Psoas muscle (tissue), 8 donors: Measurements from ENCODE around the gene DIRAS1. TPM values are rescaled to one million over a fixed set of nuclear protein-coding genes. Genes with fewer than 3 reads are reported as not detected.

Source experiments
- ATAC-seq, 4 donors: fragments of 200-7000 bp; cut with Tn5 transposase; one replicate each; pipeline ENCODE4 v1.9.1; 2020; ENCODE audit warnings: moderate library complexity in 3 of 4, mild to moderate bottlenecking in 2 of 4
- DNase-seq, 2 donors: peaks; one replicate each; pipeline ENCODE4 v3.0.0-alpha.2; 2020
- H3K27ac ChIP-seq: fragments of 200-600 bp; one replicate; pipeline ENCODE4 v1.8.0; 2022
- H3K27me3 ChIP-seq, 3 donors: fragments of 200-600 bp in 1 of 3; one replicate each; pipeline versions ENCODE4 v1.6.1 to v1.8.0; 2013 to 2022; ENCODE audit warnings: low read length in 2 of 3, mild to moderate bottlenecking in 2 of 3, moderate library complexity in 1 of 3; ENCODE audit not compliant: insufficient read depth in 3 of 3
- H3K36me3 ChIP-seq, 2 donors: fragments of 200-600 bp in 1 of 2; one replicate each; pipeline versions ENCODE4 v1.6.1 to v1.8.0; 2013 to 2022; ENCODE audit warnings: low read depth in 1 of 2, mild to moderate bottlenecking in 1 of 2, moderate library complexity in 1 of 2; ENCODE audit not compliant: insufficient read depth in 1 of 2
- H3K4me1 ChIP-seq: fragments of 200-600 bp; one replicate; pipeline ENCODE4 v1.8.0; 2022
- H3K4me3 ChIP-seq: fragments of 200-600 bp; one replicate; pipeline ENCODE4 v1.8.0; 2022; ENCODE audit warnings: mild to moderate bottlenecking
- H3K9me3 ChIP-seq: fragments of 200-600 bp; one replicate; pipeline ENCODE4 v1.8.0; 2022
- WGBS, 3 donors: extraction: QIAGEN DNeasy Blood & Tissue Kit; methylation state at CpG; one replicate each; pipeline versions ENCODE4 v1.1.6 to v1.1.7; 2013; 5-methylcytosine and 5-hydroxymethylcytosine counted together
- intact Hi-C, 2 donors: fragments of 100-400 bp; cut with DNase I; formaldehyde crosslinking; loops; one replicate each; pipeline versions ENCODE4 v1.11.0 to v1.14.2; 2022
- polyA plus RNA-seq, 3 donors: library from polyadenylated mRNA; stranded (reverse); fragments of 200-250 nt; gene quantifications; one replicate each; pipeline ENCODE4 v1.2.3, GENCODE V29; 2013
- total RNA-seq, 4 donors: library from RNA; stranded (reverse); fragmentation: NEBNext Ultra II Directional in 2 of 4; extraction: Animal tissue kit (Norgen Biotek cat#: 25700) in 2 of 4; gene quantifications; one replicate each; pipeline versions ENCODE4 v1.2.1 to v1.2.4, GENCODE V29; 2021 to 2023
- TF ChIP-seq, protein P1 (sequence below): fragments of 200-600 bp; IDR thresholded peaks from one replicate; pipeline ENCODE4 v1.8.0; 2022; ENCODE audit warnings: antibody characterized with exemption
- donor health status: healthy with polysubstance abuse.
- donor health status: DM: no; HTN: no; CAD: no; lungs with moderate emphysema.
- donor health status: Bipolar disorder and iron deficiency.
- donor health status: healthy.
- donor health status: DM: yes; HTN: yes; CAD: no.
- donor health status: DM: no; HTN: no; CAD: no.
- donor health status: DM: no; HTN: no; CAD: no.
- donor health status: DM: yes; HTN: yes; CAD: no.

DIRAS1 gene
- total and polyA plus RNA-seq, 7 donors = 0.13 to 29.9 (median 1.8) TPM

DNA sequence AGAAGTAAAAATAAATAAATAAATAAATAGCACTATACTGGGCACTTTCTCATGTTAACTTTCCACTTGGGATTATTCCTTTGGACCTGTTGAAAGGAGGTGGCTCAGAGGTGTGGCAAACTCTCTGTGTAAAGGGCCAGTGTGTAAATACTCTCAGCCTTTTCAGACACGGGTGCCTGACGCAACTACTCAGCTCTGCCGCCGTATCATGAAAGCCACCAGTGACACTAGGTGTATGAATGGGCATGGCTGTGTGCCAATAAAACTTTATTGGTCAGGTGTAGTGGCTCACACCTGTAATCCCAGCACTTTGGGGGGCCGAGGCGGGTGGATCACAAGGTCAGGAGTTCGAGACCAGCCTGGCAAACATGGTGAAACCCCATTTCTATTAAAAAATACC, 38.8 kb upstream of the DIRAS1 start:
- intact Hi-C loops = no loop called here
- WGBS, 3 donors = 93 to 96% (median 95%) methylated on average over 7 of the region's 7 CpGs
- no peaks in the 10 kb centered on the region for H3K4me1 ChIP-seq
- TF ChIP-seq, protein P1, sequence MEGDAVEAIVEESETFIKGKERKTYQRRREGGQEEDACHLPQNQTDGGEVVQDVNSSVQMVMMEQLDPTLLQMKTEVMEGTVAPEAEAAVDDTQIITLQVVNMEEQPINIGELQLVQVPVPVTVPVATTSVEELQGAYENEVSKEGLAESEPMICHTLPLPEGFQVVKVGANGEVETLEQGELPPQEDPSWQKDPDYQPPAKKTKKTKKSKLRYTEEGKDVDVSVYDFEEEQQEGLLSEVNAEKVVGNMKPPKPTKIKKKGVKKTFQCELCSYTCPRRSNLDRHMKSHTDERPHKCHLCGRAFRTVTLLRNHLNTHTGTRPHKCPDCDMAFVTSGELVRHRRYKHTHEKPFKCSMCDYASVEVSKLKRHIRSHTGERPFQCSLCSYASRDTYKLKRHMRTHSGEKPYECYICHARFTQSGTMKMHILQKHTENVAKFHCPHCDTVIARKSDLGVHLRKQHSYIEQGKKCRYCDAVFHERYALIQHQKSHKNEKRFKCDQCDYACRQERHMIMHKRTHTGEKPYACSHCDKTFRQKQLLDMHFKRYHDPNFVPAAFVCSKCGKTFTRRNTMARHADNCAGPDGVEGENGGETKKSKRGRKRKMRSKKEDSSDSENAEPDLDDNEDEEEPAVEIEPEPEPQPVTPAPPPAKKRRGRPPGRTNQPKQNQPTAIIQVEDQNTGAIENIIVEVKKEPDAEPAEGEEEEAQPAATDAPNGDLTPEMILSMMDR = no peak
- H3K4me3 ChIP-seq = no peak overlapping the region
- no peaks in the 10 kb centered on the region for H3K27me3 ChIP-seq
- no peaks in the 10 kb centered on the region for H3K9me3 ChIP-seq
- peaks cover 2 to 90% of the 10 kb centered on the region in 2 donors for H3K36me3 ChIP-seq
- H3K27ac ChIP-seq = no peak overlapping the region
- ATAC-seq = no peak
- DNase-seq = no peak

DNA sequence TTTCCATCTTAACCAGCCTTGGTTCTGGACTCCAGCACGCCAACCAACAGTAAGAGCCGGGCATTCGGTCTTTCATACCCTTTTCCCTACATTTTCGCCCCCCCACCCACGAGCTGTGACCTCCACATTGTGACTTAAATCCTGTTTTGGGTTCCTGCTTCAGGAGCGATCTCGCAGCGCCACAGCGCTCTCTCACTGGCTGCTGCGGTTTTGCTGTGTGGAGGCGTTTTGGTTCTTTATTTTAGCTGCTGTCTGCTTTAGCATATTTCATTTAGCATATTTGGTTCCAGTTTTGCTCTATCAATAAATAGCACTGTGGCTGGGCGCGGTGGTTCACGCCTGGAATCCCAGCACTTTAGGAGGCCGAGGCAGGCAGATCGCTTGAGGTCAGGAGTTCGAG, 38.2 kb upstream of the DIRAS1 start:
- ATAC-seq (no peak), DNase-seq (no peak)
- TF ChIP-seq, protein P1 = no peak
- Histone ChIP-seq H3K4me1 (no peaks in the 10 kb centered on the region), H3K36me3 (peaks cover 0 to 90% of the 10 kb centered on the region in 2 donors), H3K27ac (no peak overlapping the region), H3K4me3 (no peak overlapping the region), H3K9me3 (no peaks in the 10 kb centered on the region), H3K27me3 (no peaks in the 10 kb centered on the region)
- WGBS, 3 donors = 94 to 97% (median 96%) methylated on average over 17 of the region's 17 CpGs
- intact Hi-C loops = no loop called here

DNA sequence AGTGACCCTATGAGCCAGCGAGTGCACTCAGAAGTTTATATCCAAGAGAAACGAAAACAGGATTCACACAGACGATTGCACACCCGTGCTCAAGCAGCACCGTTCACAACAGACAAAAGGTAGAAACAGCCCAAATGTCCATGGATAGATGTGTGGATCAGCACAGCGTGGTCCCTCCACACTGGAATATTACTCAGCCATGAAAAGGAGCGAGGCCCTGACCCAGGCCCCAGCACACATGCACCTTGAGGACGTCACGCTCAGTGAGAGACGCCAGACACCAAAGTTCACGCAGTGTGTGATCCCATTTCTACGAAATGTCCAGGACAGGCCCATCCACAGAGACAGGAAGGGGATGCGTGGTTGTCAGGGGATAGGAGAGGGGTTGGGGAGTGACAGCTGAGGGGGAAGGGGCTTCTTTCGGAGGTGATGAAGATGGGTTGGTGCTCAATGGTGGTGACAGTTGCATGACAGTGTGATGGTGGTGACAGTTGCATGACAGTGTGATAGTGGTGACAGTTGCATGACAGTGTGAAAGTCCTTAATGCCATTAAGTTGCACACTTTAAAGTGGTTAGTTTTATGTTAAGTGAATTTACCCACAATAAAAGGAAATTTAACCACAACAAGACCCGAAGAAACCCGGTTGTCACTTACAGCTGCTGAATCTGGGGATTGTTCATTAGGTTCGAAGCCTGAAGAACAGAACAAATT, 37.6 kb upstream of the DIRAS1 start:
- DNase-seq = no peak
- intact Hi-C loops = no loop called here

DNA sequence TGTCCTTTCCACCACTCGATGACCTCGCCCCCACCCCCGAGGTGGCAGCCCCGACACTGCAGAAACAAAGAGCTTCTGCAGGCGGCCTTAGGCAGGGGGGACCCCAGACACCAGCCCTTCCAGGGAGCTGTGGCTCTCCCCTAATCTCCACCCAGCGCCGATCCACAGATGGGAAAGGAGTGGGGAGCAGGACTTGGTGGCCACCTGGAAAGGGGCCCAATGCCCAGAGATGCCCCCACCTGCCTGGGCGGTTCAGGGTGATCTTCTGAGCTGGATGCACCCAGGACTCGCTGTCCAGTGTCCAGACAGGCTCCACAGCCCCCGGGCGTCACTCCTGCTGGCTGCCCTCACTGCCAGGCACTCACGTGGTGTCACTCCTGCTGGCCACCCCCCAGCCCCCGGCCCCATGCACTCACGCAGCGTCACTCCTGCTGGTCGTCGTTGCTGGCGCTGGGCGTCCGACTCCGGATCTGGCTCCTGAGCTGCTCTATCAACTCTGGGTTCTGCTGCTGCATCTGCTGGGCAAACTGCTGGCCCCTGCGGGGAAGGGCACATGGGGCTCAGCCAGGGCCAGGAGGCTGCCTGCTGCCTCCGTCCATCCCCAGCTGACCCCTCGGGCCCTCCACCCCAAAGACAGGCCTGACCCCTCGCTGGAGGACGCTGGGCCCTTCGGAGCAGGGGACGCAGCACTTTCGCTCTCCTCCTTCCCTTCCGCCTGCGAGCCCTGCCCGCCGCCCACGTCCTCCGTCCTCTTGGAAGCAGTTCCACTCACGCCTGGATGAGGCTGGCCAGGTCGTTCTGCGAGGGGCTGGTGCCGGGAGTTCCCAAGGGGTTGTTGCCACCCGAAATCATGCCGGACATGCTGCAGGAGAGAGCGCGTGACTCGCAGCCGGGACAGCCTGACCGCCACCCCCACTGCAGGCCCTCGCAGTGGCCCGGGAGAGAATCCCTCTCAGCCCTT, 36.0 kb upstream of the DIRAS1 start:
- ATAC-seq (no peak), DNase-seq (no peak)
- 90 to 93% (median 92%) methylated on average over 44 to 48 of the region's 48 CpGs for WGBS, 3 donors
- Histone ChIP-seq H3K27me3 (no peaks in the 10 kb centered on the region), H3K4me3 (no peak overlapping the region), H3K9me3 (no peaks in the 10 kb centered on the region), H3K27ac (no peak overlapping the region), H3K4me1 (no peaks in the 10 kb centered on the region), H3K36me3 (peaks cover 0 to 81% of the 10 kb centered on the region in 2 donors)
- intact Hi-C loops = no loop called here
- TF ChIP-seq, protein P1 = no peak

More for the DNA sequence above, 37.6 kb upstream of the DIRAS1 start:
- Histone ChIP-seq H3K9me3 (no peaks in the 10 kb centered on the region), H3K36me3 (peaks cover 0 to 90% of the 10 kb centered on the region in 2 donors), H3K27me3 (no peaks in the 10 kb centered on the region), H3K4me3 (no peak overlapping the region), H3K27ac (no peak overlapping the region), H3K4me1 (no peaks in the 10 kb centered on the region)
- TF ChIP-seq, protein P1 = no peak
- ATAC-seq = no peak
- 91 to 92% (median 92%) methylated on average over 17 of the region's 17 CpGs for WGBS, 3 donors
